Breast epithelium (tissue), 4 donors: ENCODE results near the gene OSTN. TPM values are rescaled to one million over a fixed set of nuclear protein-coding genes. Genes with fewer than 3 reads are reported as not detected.
"Not testable (repeated sequence)": the region's sequence is repeated elsewhere in the genome, so short reads cannot be mapped to it uniquely, and the experiment has no call there.

Experiments
- DNase-seq, 2 donors: peaks; one replicate each; pipeline ENCODE4 v3.0.0-alpha.2; 2019; ENCODE audit warnings: low spot score in 2 of 2
- H3K27ac ChIP-seq, 2 donors: fragments of 200-600 bp; sonication (generic) in 1 of 2; one replicate each; pipeline ENCODE4 v1.5.1; 2016 to 2019; ENCODE audit warnings: mild to moderate bottlenecking in 1 of 2
- H3K27me3 ChIP-seq, 2 donors: fragments of 200-600 bp; sonication (generic) in 1 of 2; one replicate each; pipeline versions ENCODE4 v1.5.1 to v1.6.0; 2017 to 2019; ENCODE audit warnings: control low read depth in 1 of 2, mild to moderate bottlenecking in 1 of 2
- H3K36me3 ChIP-seq: fragments of 200-600 bp; one replicate; pipeline ENCODE4 v1.5.1; 2019
- H3K4me1 ChIP-seq, 2 donors: fragments of 200-600 bp; sonication (generic); one replicate each; pipeline ENCODE4 v1.5.1; 2016 to 2019; ENCODE audit warnings: control low read depth in 1 of 2
- H3K4me3 ChIP-seq, 3 donors: fragments of 200-600 bp; sonication (generic); 1 replicate in 2 of 3; 2 replicates in 1 of 3; pipeline ENCODE4 v1.5.1; 2016 to 2019; ENCODE audit warnings: mild to moderate bottlenecking in 3 of 3, moderate library complexity in 2 of 3
- H3K9me3 ChIP-seq, 2 donors: fragments of 200-600 bp; sonication (generic) in 1 of 2; one replicate each; pipeline ENCODE4 v1.5.1; 2016 to 2019; ENCODE audit warnings: control low read depth in 1 of 2
- CTCF ChIP-seq, 3 donors: fragments of 450-650 bp; IDR thresholded peaks; one replicate each; pipeline ENCODE4 v1.5.1; 2016 to 2017; ENCODE audit warnings: antibody characterized with exemption in 3 of 3, mild to moderate bottlenecking in 3 of 3, moderate library complexity in 3 of 3
- POLR2A ChIP-seq: fragments of 450-650 bp; IDR thresholded peaks from one replicate; pipeline ENCODE4 v1.6.1; 2016; ENCODE audit warnings: antibody characterized with exemption, mild to moderate bottlenecking, moderate library complexity
- POLR2AphosphoS5 ChIP-seq, 3 donors: sonication (generic); formaldehyde crosslinking; IDR thresholded peaks; one replicate each; pipeline ENCODE4 v1.6.1; 2017; ENCODE audit warnings: antibody characterized with exemption in 3 of 3
- intact Hi-C: fragments of 100-400 bp; cut with DNase I; formaldehyde crosslinking; loops from one replicate; pipeline ENCODE4 v1.15.1; 2023; ENCODE audit warnings: low total_unique reads
- total RNA-seq, 3 donors: library from RNA; depleted of rRNA; stranded (reverse); fragments of >200 nt; gene quantifications; one replicate each; pipeline ENCODE4 v1.1.0, GENCODE V29; 2016

Gene OSTN
- total RNA-seq, 3 donors from 2014 or later, result 2.5 TPM; not detected in 2

- intact Hi-C loops, result no loop called here
- Histone ChIP-seq H3K4me3 (no peak overlapping the region), H3K36me3 (no peaks in the 10 kb centered on the region), H3K27ac (no peak overlapping the region), H3K9me3 (no peaks in the 10 kb centered on the region), H3K27me3 (no peaks in the 10 kb centered on the region), H3K4me1 (no peaks in the 10 kb centered on the region)
- TF ChIP-seq POLR2AphosphoS5 (IDR thresholded peaks at IDR 0.05) (no peak), POLR2A (no peak), CTCF (IDR thresholded peaks at IDR 0.05) (no peak)
- no peak for DNase-seq
Observed at GRCh38 chr3:191269289-191270085, 70.4 kb downstream of the OSTN start.

GRCh38 chr3:191275244-191275643 lies 76.2 kb downstream of the OSTN start:
- H3K4me1 ChIP-seq, H3K9me3 ChIP-seq, H3K27me3 ChIP-seq, intact Hi-C loops, H3K36me3 ChIP-seq, H3K4me3 ChIP-seq, H3K27ac ChIP-seq, DNase-seq: not testable (repeated sequence)

- DNase-seq, result no peak
- TF ChIP-seq CTCF (IDR thresholded peaks at IDR 0.05) (no peak), POLR2A (no peak), POLR2AphosphoS5 (IDR thresholded peaks at IDR 0.05) (no peak)
- Histone ChIP-seq H3K4me3 (no peak overlapping the region), H3K4me1 (no peaks in the 10 kb centered on the region), H3K27ac (no peak overlapping the region), H3K27me3 (no peaks in the 10 kb centered on the region), H3K36me3 (no peaks in the 10 kb centered on the region), H3K9me3 (no peaks in the 10 kb centered on the region)
- intact Hi-C loops, result no loop called here
Observed at GRCh38 chr3:191275751-191276150, 76.7 kb downstream of the OSTN start.

GRCh38 chr3:191280111-191280510 lies 81.1 kb downstream of the OSTN start:
- Histone ChIP-seq H3K4me3 (no peak overlapping the region), H3K36me3 (no peaks in the 10 kb centered on the region), H3K27me3 (no peaks in the 10 kb centered on the region), H3K4me1 (no peaks in the 10 kb centered on the region), H3K9me3 (no peaks in the 10 kb centered on the region), H3K27ac (no peak overlapping the region)
- no peak for DNase-seq
- intact Hi-C loops, result no loop called here
- no peak for TF ChIP-seq POLR2AphosphoS5 (IDR thresholded peaks at IDR 0.05)
- no peak for TF ChIP-seq CTCF (IDR thresholded peaks at IDR 0.05)
- TF ChIP-seq POLR2A, result no peak

- Histone ChIP-seq H3K36me3 (no peaks in the 10 kb centered on the region), H3K27ac (no peak overlapping the region), H3K4me1 (no peaks in the 10 kb centered on the region), H3K27me3 (no peaks in the 10 kb centered on the region), H3K4me3 (no peak overlapping the region), H3K9me3 (no peaks in the 10 kb centered on the region)
- intact Hi-C loops, result no loop called here
- no peak for DNase-seq
- TF ChIP-seq POLR2A (no peak), POLR2AphosphoS5 (IDR thresholded peaks at IDR 0.05) (no peak), CTCF (IDR thresholded peaks at IDR 0.05) (no peak)
Observed at GRCh38 chr3:191280882-191281281, 81.8 kb downstream of the OSTN start.
